ENCODE measurements around the gene RAB15. TPM values are rescaled to one million over a fixed set of nuclear protein-coding genes. Genes with fewer than 3 reads are reported as not detected.

Gene RAB15
- under 0.01 and 0.28 TPM in 2 replicates for total RNA-seq

GRCh38 chr14:64971943-64972791 lies at the start of gene RAB15:
Gene RAB15 (minus strand): TSS chr14:64972336. CDS start chr14:64972076, 260 bp downstream.

DNA sequence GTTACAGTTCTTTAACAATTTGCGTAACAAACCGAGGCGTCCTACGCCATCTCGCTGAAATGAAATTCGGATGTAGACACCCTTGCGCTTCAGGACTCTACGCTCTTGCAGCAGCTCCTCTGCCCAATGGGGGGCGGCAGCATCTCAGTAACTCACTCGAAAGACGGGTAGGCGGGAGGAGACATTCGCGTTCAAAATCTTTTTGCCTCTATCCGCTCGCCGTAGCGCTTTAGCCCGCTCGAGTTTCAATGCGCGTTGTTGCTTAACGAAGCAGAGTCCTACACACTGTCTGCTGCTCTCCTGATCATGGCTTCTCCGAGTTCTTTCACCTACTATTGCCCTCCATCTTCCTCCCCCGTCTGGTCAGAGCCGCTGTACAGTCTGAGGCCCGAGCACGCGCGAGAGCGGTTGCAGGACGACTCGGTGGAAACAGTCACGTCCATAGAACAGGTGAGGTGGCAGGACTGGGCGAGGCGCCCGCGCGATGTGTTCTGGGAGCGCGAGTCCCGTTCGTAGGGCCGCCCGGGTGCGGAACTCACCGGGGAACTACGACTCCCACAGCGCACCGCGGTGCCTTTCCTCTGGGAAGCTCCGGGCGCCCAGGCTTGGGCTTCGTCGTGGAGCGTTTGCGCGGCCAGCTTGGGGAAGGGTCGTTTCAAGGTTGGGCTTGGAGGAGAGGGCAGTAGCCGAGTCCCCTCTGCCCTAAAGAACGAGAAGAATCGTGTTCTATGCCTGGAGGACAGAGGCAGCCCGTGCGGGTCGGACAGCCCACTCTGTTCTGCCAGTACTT lies 14.7 kb upstream of the RAB15 start, which contains the start of gene FNTB:
FNTB (plus strand) TSS at position 248 of the 790 bp plus-strand sequence; CDS start at position 307, 59 bp downstream.

GRCh38 chr14:64942531-64943111 lies 29.5 kb downstream of the RAB15 start, which contains the start of gene GPX2:
Gene GPX2 (minus strand): TSS chr14:64942745. CDS start chr14:64942726, 19 bp downstream.

GRCh38 chr14:64914237-64915028 lies 57.7 kb downstream of the RAB15 start, which contains the start of gene CHURC1:
Gene CHURC1 (plus strand): TSS chr14:64914455. CDS start chr14:64914496, 41 bp downstream.

Other genes starting within 250 kb of the RAB15 start
- not detected in 2 replicates for gene SPTB, start 92.4 kb downstream of the RAB15 start, total RNA-seq
- 21.9 and 30.3 TPM in 2 replicates for gene CHURC1, start 57.9 kb downstream of the RAB15 start, total RNA-seq
- gene GPX2, start 29.6 kb downstream of the RAB15 start, total RNA-seq: 0.71 and 1.0 TPM in 2 replicates
- 6.5 and 10.4 TPM in 2 replicates for gene FNTB, start 14.6 kb upstream of the RAB15 start, total RNA-seq
- 43.7 and 60.3 TPM in 2 replicates for gene MAX, start 130.2 kb upstream of the RAB15 start, total RNA-seq